ENCODE results near the gene SLC24A3. TPM values are rescaled to one million over a fixed set of nuclear protein-coding genes. Genes with fewer than 3 reads are reported as not detected.

Gene SLC24A3
- total RNA-seq, 1 experiment from 2014 or later: not detected

- Histone ChIP-seq H3K4me1 (ENCODE audit: control insufficient read depth, insufficient read depth, low read length) (no peaks in the 10 kb centered on the region), H3K4me3 (ENCODE audit: low read depth in 2 of 2, low read length in 2 of 2) (no peak overlapping the region), H3K36me3 (ENCODE audit: control insufficient read depth, insufficient read depth, low read length) (no peaks in the 10 kb centered on the region), H3K27me3 (ENCODE audit: control insufficient read depth, insufficient read depth, low read length) (0 out of 2 replicates have a peak, but pooled peaks cover 2% of the 10 kb centered on the region), H3K27ac (ENCODE audit: low read length) (no peak overlapping the region), H3K9me3 (ENCODE audit: control insufficient read depth, insufficient read depth, low read depth, low read length) (no peaks in the 10 kb centered on the region)
- TF ChIP-seq SIN3A (IDR thresholded peaks at IDR 0.05; ENCODE audit: borderline replicate concordance, insufficient read depth, low read depth, low read length) (no peak), CTCF (IDR thresholded peaks at IDR 0.05) (no peak), REST (IDR thresholded peaks at IDR 0.05; ENCODE audit: insufficient read depth in 1 of 2, low read depth in 2 of 2, low read length in 1 of 2) (no peak), POLR2AphosphoS5 (IDR thresholded peaks at IDR 0.05; ENCODE audit: low read depth, low read length) (no peak), TCF7L2 (IDR thresholded peaks at IDR 0.05; ENCODE audit: low read depth, low read length) (no peak)
- ChIA-PET POLR2A (no interaction called here), CTCF (no interaction called here)
- in situ Hi-C loops (cut with HindIII; ENCODE audit: low pct_unique_long_range_greater_than_20kb, low sequenced_read_pairs): no loop called here
- no peak for DNase-seq (ENCODE audit: low read depth, low spot score)
- intact Hi-C loops (cut with micrococcal nuclease; ENCODE audit: unreplicated experiment): no loop called here
- ATAC-seq: no peak
- no TSS peak for BruUV-seq (replicated peaks)
Measured at GRCh38 chr20:19374216-19374615, 161.8 kb downstream of the SLC24A3 start.

GRCh38 chr20:19375395-19375794 lies 163.0 kb downstream of the SLC24A3 start:
- BruUV-seq (replicated peaks): no TSS peak
- intact Hi-C loops (cut with micrococcal nuclease; ENCODE audit: unreplicated experiment): no loop called here

More at GRCh38 chr20:19375395-19375794, 163.0 kb downstream of the SLC24A3 start:
- H3K27ac ChIP-seq (ENCODE audit: low read length): no peak overlapping the region
- DNase-seq (ENCODE audit: low read depth, low spot score) (no peak), ATAC-seq (no peak)
- 0 out of 2 replicates have a peak, but pooled peaks cover 2% of the 10 kb centered on the region for H3K27me3 ChIP-seq (ENCODE audit: control insufficient read depth, insufficient read depth, low read length)
- H3K9me3 ChIP-seq (ENCODE audit: control insufficient read depth, insufficient read depth, low read depth, low read length): no peaks in the 10 kb centered on the region
- no peak overlapping the region for H3K4me3 ChIP-seq (ENCODE audit: low read depth in 2 of 2, low read length in 2 of 2)
- no peaks in the 10 kb centered on the region for H3K4me1 ChIP-seq (ENCODE audit: control insufficient read depth, insufficient read depth, low read length)
- no peak for TF ChIP-seq POLR2AphosphoS5 (IDR thresholded peaks at IDR 0.05; ENCODE audit: low read depth, low read length)
- no peak for TF ChIP-seq CTCF (IDR thresholded peaks at IDR 0.05)
- in situ Hi-C loops (cut with HindIII; ENCODE audit: low pct_unique_long_range_greater_than_20kb, low sequenced_read_pairs): no loop called here
- ChIA-PET CTCF (no interaction called here), POLR2A (no interaction called here)
- H3K36me3 ChIP-seq (ENCODE audit: control insufficient read depth, insufficient read depth, low read length): no peaks in the 10 kb centered on the region

All from Panc1 (cell line).